HEK293 (cell line): ENCODE measurements around the gene STARD10.

Source experiments
- CTCF ChIA-PET: fragments of 350-600 bp; formaldehyde crosslinking; extraction: SDS; loops from one replicate; lab custom pipeline; 2021; ENCODE audit warnings: antibody characterized with exemption; lab: Yijun Ruan, JAX
- POLR2A ChIA-PET: fragments of 300-600 bp; formaldehyde crosslinking; extraction: SDS; loops from one replicate; lab custom pipeline; 2020; ENCODE audit warnings: antibody characterized with exemption, inconsistent platforms; lab: Yijun Ruan, JAX
- H3K27ac ChIP-seq: fragments of 200-500 bp; sonication (Bioruptor generic); 2 replicates; pipeline ENCODE4 v1.5.1; 2014; ENCODE audit warnings: low read depth, low read length, control low read depth, inconsistent platforms; ENCODE audit errors: extremely low read depth
- H3K36me3 ChIP-seq, 2 experiments: fragments of 200-500 bp in 1 of 2; sonication (Bioruptor generic) in 1 of 2; 1 replicate in 1 of 2; 2 replicates in 1 of 2; pipeline ENCODE4 v1.5.1; 2014 to 2017; ENCODE audit warnings: inconsistent platforms in 2 of 2, low read length in 2 of 2; ENCODE audit not compliant: control insufficient read depth in 2 of 2, insufficient read depth in 1 of 2
- H3K4me1 ChIP-seq: fragments of 200-500 bp; sonication (Bioruptor generic); 2 replicates; pipeline ENCODE4 v1.5.1; 2014; ENCODE audit warnings: mild to moderate bottlenecking, low read length, inconsistent platforms; ENCODE audit not compliant: control insufficient read depth, insufficient read depth
- H3K4me3 ChIP-seq: 2 replicates; pipeline ENCODE4 v1.5.1; 2011; ENCODE audit warnings: low read depth, mild to moderate bottlenecking, control low read depth, low read length, moderate library complexity
- H3K9me3 ChIP-seq: fragments of 200-500 bp; sonication (Bioruptor generic); 2 replicates; pipeline ENCODE4 v1.5.1; 2014; ENCODE audit warnings: low read depth, low read length, inconsistent platforms; ENCODE audit not compliant: control insufficient read depth, insufficient read depth
- ELK4 ChIP-seq: IDR thresholded peaks from 2 replicates; pipeline ENCODE4 v1.6.1; 2011; ENCODE audit warnings: mild to moderate bottlenecking, low read depth, low read length, borderline replicate concordance
- GLI4 ChIP-seq: fragments of 450-650 bp; formaldehyde crosslinking; IDR thresholded peaks from 2 replicates; pipeline ENCODE4 v1.5.1; 2016; ENCODE audit warnings: missing biosample characterization, missing genetic modification characterization
- KLF1 ChIP-seq: fragments of 450-650 bp; formaldehyde crosslinking; IDR thresholded peaks from 2 replicates; pipeline ENCODE4 v1.5.1; 2016; ENCODE audit warnings: missing biosample characterization, missing genetic modification characterization
- ZBTB21 ChIP-seq: fragments of 450-650 bp; formaldehyde crosslinking; IDR thresholded peaks from 2 replicates; pipeline ENCODE4 v1.5.1; 2017; ENCODE audit warnings: missing biosample characterization, missing genetic modification characterization
- ZEB2 ChIP-seq: fragments of 450-650 bp; formaldehyde crosslinking; IDR thresholded peaks from 2 replicates; pipeline ENCODE4 v1.5.1; 2016; ENCODE audit warnings: missing biosample characterization, missing genetic modification characterization
- ZNF138 ChIP-seq: fragments of 450-650 bp; formaldehyde crosslinking; IDR thresholded peaks from 2 replicates; pipeline ENCODE4 v1.5.1; 2016; ENCODE audit warnings: missing biosample characterization, missing genetic modification characterization, borderline replicate concordance
- ZNF157 ChIP-seq: fragments of 450-650 bp; formaldehyde crosslinking; IDR thresholded peaks from 2 replicates; pipeline ENCODE4 v1.5.1; 2016; ENCODE audit warnings: missing biosample characterization, missing genetic modification characterization
- ZNF266 ChIP-seq: fragments of 450-650 bp; formaldehyde crosslinking; IDR thresholded peaks from 2 replicates; pipeline ENCODE4 v1.5.1; 2016; ENCODE audit warnings: missing biosample characterization, missing genetic modification characterization, low read depth
- ZNF274 ChIP-seq, 2 experiments: fragments of 200-500 bp in 1 of 2; fragments of 450-650 bp in 1 of 2; sonication (Bioruptor generic) in 1 of 2; formaldehyde crosslinking in 1 of 2; IDR thresholded peaks; 2 replicates each; pipeline versions ENCODE4 v1.5.1 to v1.6.1; 2014 to 2016; ENCODE audit warnings: borderline replicate concordance in 1 of 2, inconsistent platforms in 1 of 2, low read length in 1 of 2, missing biosample characterization in 1 of 2, missing genetic modification characterization in 1 of 2
- ZNF341 ChIP-seq: fragments of 450-650 bp; formaldehyde crosslinking; IDR thresholded peaks from 2 replicates; pipeline ENCODE4; 2016; ENCODE audit warnings: low read depth, missing biosample characterization, missing genetic modification characterization
- ZNF394 ChIP-seq: fragments of 450-650 bp; formaldehyde crosslinking; IDR thresholded peaks from 2 replicates; pipeline ENCODE4 v1.5.1; 2016; ENCODE audit warnings: missing biosample characterization, missing genetic modification characterization, mild to moderate bottlenecking, moderate library complexity, borderline replicate concordance
- ZNF416 ChIP-seq: fragments of 450-650 bp; formaldehyde crosslinking; IDR thresholded peaks from 2 replicates; pipeline ENCODE4 v1.5.1; 2016; ENCODE audit warnings: missing biosample characterization, missing genetic modification characterization
- ZNF473 ChIP-seq: fragments of 450-650 bp; formaldehyde crosslinking; IDR thresholded peaks from 2 replicates; pipeline ENCODE4 v1.5.1; 2017; ENCODE audit warnings: missing biosample characterization, missing genetic modification characterization
- ZNF548 ChIP-seq: fragments of 450-650 bp; formaldehyde crosslinking; IDR thresholded peaks from 2 replicates; pipeline ENCODE4 v1.5.1; 2016; ENCODE audit warnings: missing biosample characterization, missing genetic modification characterization
- ZNF610 ChIP-seq: fragments of 450-650 bp; formaldehyde crosslinking; IDR thresholded peaks from 2 replicates; pipeline ENCODE4 v1.5.1; 2016; ENCODE audit warnings: missing biosample characterization, missing genetic modification characterization, borderline replicate concordance
- ZNF645 ChIP-seq: fragments of 450-650 bp; formaldehyde crosslinking; IDR thresholded peaks from 2 replicates; pipeline ENCODE4; 2016; ENCODE audit warnings: missing biosample characterization, missing genetic modification characterization
- ZNF664 ChIP-seq: fragments of 450-650 bp; formaldehyde crosslinking; IDR thresholded peaks from 2 replicates; pipeline ENCODE4 v1.5.1; 2016; ENCODE audit warnings: missing biosample characterization, missing genetic modification characterization
- TF ChIP-seq, protein P1 (sequence below): fragments of 450-650 bp; formaldehyde crosslinking; IDR thresholded peaks from 2 replicates; pipeline ENCODE4 v1.5.1; 2017; ENCODE audit warnings: missing biosample characterization, missing genetic modification characterization
- TF ChIP-seq, protein P2 (sequence below): fragments of 450-650 bp; formaldehyde crosslinking; IDR thresholded peaks from 2 replicates; pipeline ENCODE4 v1.5.1; 2016; ENCODE audit warnings: missing biosample characterization, missing genetic modification characterization
- TF ChIP-seq, protein P3 (sequence below): fragments of 450-650 bp; formaldehyde crosslinking; IDR thresholded peaks from 2 replicates; pipeline ENCODE4 v1.5.1; 2016; ENCODE audit warnings: missing biosample characterization, missing genetic modification characterization

The STARD10 gene

DNA sequence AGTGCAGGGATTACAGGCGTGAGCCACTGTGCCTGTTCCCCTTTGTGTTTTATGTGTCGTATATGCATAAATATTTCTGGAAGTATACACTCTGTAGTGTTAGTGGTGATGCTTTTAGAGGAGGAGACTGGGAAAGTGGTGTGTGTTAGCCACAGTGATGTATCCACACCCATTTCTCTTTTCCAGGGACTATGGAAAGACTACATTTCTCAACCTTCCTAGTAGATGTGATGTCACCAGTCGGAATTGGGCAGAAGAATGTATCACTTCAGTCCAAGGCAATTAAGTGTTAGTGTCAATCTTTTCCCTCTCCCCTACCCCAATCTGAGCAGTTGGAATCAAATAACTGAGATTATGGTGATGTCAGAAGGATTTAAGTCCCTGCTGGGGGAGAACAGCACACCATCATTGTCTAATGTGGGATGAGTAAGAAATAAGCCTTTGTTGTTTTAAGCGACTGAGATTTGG lies 14.5 kb upstream of the STARD10 start (continued):
- TF ChIP-seq, protein P1, sequence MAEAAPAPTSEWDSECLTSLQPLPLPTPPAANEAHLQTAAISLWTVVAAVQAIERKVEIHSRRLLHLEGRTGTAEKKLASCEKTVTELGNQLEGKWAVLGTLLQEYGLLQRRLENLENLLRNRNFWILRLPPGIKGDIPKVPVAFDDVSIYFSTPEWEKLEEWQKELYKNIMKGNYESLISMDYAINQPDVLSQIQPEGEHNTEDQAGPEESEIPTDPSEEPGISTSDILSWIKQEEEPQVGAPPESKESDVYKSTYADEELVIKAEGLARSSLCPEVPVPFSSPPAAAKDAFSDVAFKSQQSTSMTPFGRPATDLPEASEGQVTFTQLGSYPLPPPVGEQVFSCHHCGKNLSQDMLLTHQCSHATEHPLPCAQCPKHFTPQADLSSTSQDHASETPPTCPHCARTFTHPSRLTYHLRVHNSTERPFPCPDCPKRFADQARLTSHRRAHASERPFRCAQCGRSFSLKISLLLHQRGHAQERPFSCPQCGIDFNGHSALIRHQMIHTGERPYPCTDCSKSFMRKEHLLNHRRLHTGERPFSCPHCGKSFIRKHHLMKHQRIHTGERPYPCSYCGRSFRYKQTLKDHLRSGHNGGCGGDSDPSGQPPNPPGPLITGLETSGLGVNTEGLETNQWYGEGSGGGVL (tag by site-specific recombination): peak; percentile 51; the same call in 1 of the 2 replicates

GRCh38 chr11:72807792-72808191 lies 13.9 kb upstream of the STARD10 start:
- POLR2A ChIA-PET: interaction anchor here (0.6 to 1.1 kb wide), 2 partner anchors 62 to 85 kb away, joined by 3 read pairs; no protein-coding TSS in a partner anchor
- Histone ChIP-seq H3K27ac (no peak overlapping the region), H3K4me3 (no peak overlapping the region), H3K36me3 (peaks cover 0 to 14% of the 10 kb centered on the region in 2 experiments; a peak in 2 of 3 replicates)
- TF ChIP-seq ZNF274 (IDR thresholded peaks at IDR 0.05; ENCODE audit: low read length) (no peak), ZNF274 (tag by site-specific recombination; IDR thresholded peaks at IDR 0.05; ENCODE audit: borderline replicate concordance) (no peak), ZNF610 (tag by site-specific recombination) (no peak), ZNF394 (tag by site-specific recombination) (no peak), ELK4 (no peak), ZNF341 (tag by site-specific recombination) (no peak), ZNF645 (no peak), ZNF416 (tag by site-specific recombination) (no peak), ZEB2 (tag by site-specific recombination) (no peak)
- TF ChIP-seq, protein P2, sequence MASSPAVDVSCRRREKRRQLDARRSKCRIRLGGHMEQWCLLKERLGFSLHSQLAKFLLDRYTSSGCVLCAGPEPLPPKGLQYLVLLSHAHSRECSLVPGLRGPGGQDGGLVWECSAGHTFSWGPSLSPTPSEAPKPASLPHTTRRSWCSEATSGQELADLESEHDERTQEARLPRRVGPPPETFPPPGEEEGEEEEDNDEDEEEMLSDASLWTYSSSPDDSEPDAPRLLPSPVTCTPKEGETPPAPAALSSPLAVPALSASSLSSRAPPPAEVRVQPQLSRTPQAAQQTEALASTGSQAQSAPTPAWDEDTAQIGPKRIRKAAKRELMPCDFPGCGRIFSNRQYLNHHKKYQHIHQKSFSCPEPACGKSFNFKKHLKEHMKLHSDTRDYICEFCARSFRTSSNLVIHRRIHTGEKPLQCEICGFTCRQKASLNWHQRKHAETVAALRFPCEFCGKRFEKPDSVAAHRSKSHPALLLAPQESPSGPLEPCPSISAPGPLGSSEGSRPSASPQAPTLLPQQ (tag by site-specific recombination): no peak
- TF ChIP-seq, protein P3, sequence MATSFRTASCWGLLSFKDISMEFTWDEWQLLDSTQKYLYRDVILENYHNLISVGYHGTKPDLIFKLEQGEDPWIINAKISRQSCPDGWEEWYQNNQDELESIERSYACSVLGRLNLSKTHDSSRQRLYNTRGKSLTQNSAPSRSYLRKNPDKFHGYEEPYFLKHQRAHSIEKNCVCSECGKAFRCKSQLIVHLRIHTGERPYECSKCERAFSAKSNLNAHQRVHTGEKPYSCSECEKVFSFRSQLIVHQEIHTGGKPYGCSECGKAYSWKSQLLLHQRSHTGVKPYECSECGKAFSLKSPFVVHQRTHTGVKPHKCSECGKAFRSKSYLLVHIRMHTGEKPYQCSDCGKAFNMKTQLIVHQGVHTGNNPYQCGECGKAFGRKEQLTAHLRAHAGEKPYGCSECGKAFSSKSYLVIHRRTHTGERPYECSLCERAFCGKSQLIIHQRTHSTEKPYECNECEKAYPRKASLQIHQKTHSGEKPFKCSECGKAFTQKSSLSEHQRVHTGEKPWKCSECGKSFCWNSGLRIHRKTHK (tag by site-specific recombination): no peak
- TF ChIP-seq, all 188 proteins: peak for 0
- no peaks in the 10 kb centered on the region for H3K9me3 ChIP-seq
- no peaks in the 10 kb centered on the region for H3K4me1 ChIP-seq
- CTCF ChIA-PET: interaction anchor here (0.9 to 1.3 kb wide), 2 partner anchors 13 to 82 kb away, joined by 4 to 9 read pairs; partner anchors contain the start of gene STARD10

DNA sequence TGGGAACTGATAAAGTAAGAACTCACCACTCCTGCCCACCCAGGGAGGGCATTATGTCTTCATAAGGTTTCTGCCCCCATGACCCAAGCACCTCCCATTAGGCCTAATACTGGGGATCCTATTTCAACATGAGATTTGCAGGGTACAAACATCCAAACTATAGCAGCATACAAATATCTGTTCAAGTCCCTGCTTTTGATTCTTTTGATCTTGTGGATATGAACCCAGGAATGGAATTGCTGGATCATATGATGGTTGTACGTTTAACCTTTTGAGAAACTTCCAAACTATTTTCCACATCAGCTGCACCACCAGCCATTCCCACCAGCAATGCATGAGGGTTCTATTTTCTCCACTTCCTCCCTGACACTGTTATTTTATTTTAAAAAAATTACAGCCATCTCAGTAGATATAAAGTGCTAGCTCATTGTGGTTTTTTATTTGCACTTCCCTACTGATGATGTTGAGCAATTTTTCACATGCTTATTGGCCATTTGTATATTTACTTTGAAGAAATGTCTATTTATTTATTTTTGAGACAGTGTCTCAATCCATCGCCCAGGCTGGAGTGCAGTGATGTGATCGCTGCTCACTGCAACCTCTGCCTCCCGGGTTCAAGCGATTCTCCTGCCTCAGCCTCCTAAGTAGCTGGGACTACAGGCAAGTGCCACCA lies 13.3 kb upstream of the STARD10 start:
- Histone ChIP-seq H3K9me3 (no peaks in the 10 kb centered on the region), H3K36me3 (peaks cover 0 to 14% of the 10 kb centered on the region in 2 experiments; a peak in 2 of 3 replicates), H3K4me3 (no peak overlapping the region), H3K4me1 (no peaks in the 10 kb centered on the region), H3K27ac (no peak overlapping the region)
- ChIA-PET POLR2A (interaction anchor here (0.6 to 1.1 kb wide), 2 partner anchors 61 to 85 kb away, joined by 3 read pairs; no protein-coding TSS in a partner anchor), CTCF (interaction anchor here (0.9 to 1.3 kb wide), 2 partner anchors 13 to 82 kb away, joined by 4 to 9 read pairs; partner anchors contain the start of gene STARD10)
- TF ChIP-seq ZNF138 (no peak), ZBTB21 (tag by site-specific recombination) (no peak), ZNF548 (tag by site-specific recombination) (no peak), GLI4 (no peak), KLF1 (tag by site-specific recombination) (no peak), ZNF473 (no peak), ZNF266 (tag by site-specific recombination) (no peak), ZNF157 (tag by site-specific recombination) (no peak), ZNF664 (tag by site-specific recombination) (no peak)
